H9 (cell line): ENCODE measurements around the gene NEGR1. TPM values are rescaled to one million over a fixed set of nuclear protein-coding genes. Genes with fewer than 3 reads are reported as not detected.
A peak's percentile ranks its signal among the peaks of the same experiment; 100 is the strongest.

Source experiments
- DNase-seq: peaks from one replicate; pipeline ENCODE4 v3.0.0-alpha.2; 2017
- H2AFZ ChIP-seq: one replicate; pipeline ENCODE4 v1.6.1; 2013; ENCODE audit warnings: mild to moderate bottlenecking, low read length, control low read depth, moderate library complexity
- H2AK5ac ChIP-seq: 2 replicates; pipeline ENCODE4 v1.6.1; 2013; ENCODE audit warnings: low read length, control low read depth, mixed read lengths; ENCODE audit not compliant: insufficient read length
- H2BK120ac ChIP-seq: one replicate; pipeline ENCODE4 v1.6.1; 2013; ENCODE audit warnings: low read depth, mild to moderate bottlenecking, low read length, control low read depth, inconsistent platforms; ENCODE audit not compliant: poor library complexity, severe bottlenecking
- H2BK12ac ChIP-seq: 2 replicates; pipeline ENCODE4 v1.6.1; 2013; ENCODE audit warnings: low read length, control low read depth, mixed read lengths, low read depth; ENCODE audit not compliant: insufficient read length
- H2BK15ac ChIP-seq: 2 replicates; pipeline ENCODE4 v1.6.1; 2013; ENCODE audit warnings: low read depth, low read length, control low read depth
- H2BK20ac ChIP-seq: one replicate; pipeline ENCODE4 v1.6.1; 2013; ENCODE audit warnings: low read depth, mild to moderate bottlenecking, low read length, control low read depth, inconsistent platforms; ENCODE audit not compliant: poor library complexity, severe bottlenecking
- H2BK5ac ChIP-seq: 2 replicates; pipeline ENCODE4 v1.6.1; 2013; ENCODE audit warnings: low read length, control low read depth, mixed read lengths; ENCODE audit not compliant: insufficient read length
- H3K14ac ChIP-seq: 2 replicates; pipeline ENCODE4 v1.6.1; 2013; ENCODE audit warnings: low read length, control low read depth; ENCODE audit not compliant: insufficient read depth
- H3K18ac ChIP-seq: 2 replicates; pipeline ENCODE4 v1.6.1; 2013; ENCODE audit warnings: low read depth, mild to moderate bottlenecking, mixed read lengths, low read length, control low read depth; ENCODE audit not compliant: insufficient read length
- H3K23ac ChIP-seq: 2 replicates; pipeline ENCODE4 v1.6.1; 2013; ENCODE audit warnings: low read length, control low read depth, mixed read lengths, low read depth; ENCODE audit not compliant: insufficient read length
- H3K23me2 ChIP-seq: 2 replicates; pipeline ENCODE4 v1.6.1; 2013; ENCODE audit warnings: low read depth, mild to moderate bottlenecking, mixed read lengths, low read length, control low read depth; ENCODE audit not compliant: insufficient read length, poor library complexity, severe bottlenecking
- H3K27ac ChIP-seq: 2 replicates; pipeline ENCODE4 v1.5.1; 2013; ENCODE audit warnings: low read length, control low read depth, mixed read lengths, low read depth; ENCODE audit not compliant: insufficient read length
- H3K27me3 ChIP-seq: 2 replicates; pipeline ENCODE4 v1.6.1; 2013; ENCODE audit warnings: low read length, control low read depth, inconsistent platforms; ENCODE audit not compliant: insufficient read depth
- H3K4ac ChIP-seq: 2 replicates; pipeline ENCODE4 v1.6.1; 2013; ENCODE audit warnings: low read depth, mild to moderate bottlenecking, control low read depth, inconsistent platforms, low read length, moderate library complexity
- H3K4me1 ChIP-seq: 2 replicates; pipeline ENCODE4 v1.6.1; 2013; ENCODE audit warnings: low read length, control low read depth, inconsistent platforms; ENCODE audit not compliant: insufficient read depth
- H3K4me2 ChIP-seq: 2 replicates; pipeline ENCODE4 v1.6.1; 2013; ENCODE audit warnings: low read length, control low read depth, mixed read lengths; ENCODE audit not compliant: insufficient read length, insufficient read depth
- H3K56ac ChIP-seq: 2 replicates; pipeline ENCODE4 v1.6.1; 2013; ENCODE audit warnings: low read depth, mild to moderate bottlenecking, mixed read lengths, low read length, control low read depth; ENCODE audit not compliant: insufficient read length
- H3K79me1 ChIP-seq: 2 replicates; pipeline ENCODE4 v1.6.1; 2013; ENCODE audit warnings: low read depth, mild to moderate bottlenecking, moderate library complexity, low read length, control low read depth, inconsistent platforms; ENCODE audit not compliant: insufficient read depth, poor library complexity, severe bottlenecking
- H3K79me2 ChIP-seq: 2 replicates; pipeline ENCODE4 v1.6.1; 2013; ENCODE audit warnings: low read length, control low read depth, inconsistent platforms; ENCODE audit not compliant: insufficient read depth
- H3K9ac ChIP-seq: 2 replicates; pipeline ENCODE4 v1.6.1; 2013; ENCODE audit warnings: low read length, control low read depth, mixed read lengths; ENCODE audit not compliant: insufficient read length; ENCODE audit errors: extremely low read depth
- H3K9me3 ChIP-seq: one replicate; pipeline ENCODE4 v1.6.1; 2013; ENCODE audit warnings: low read depth, low read length, inconsistent platforms; ENCODE audit not compliant: control insufficient read depth
- H3T11ph ChIP-seq: one replicate; pipeline ENCODE4 v1.6.1; 2013; ENCODE audit warnings: mild to moderate bottlenecking, low read length, control low read depth, inconsistent platforms
- H4K20me1 ChIP-seq: one replicate; pipeline ENCODE4 v1.6.1; 2013; ENCODE audit not compliant: control insufficient read depth, insufficient read length, insufficient read depth
- H4K5ac ChIP-seq: 2 replicates; pipeline ENCODE4 v1.6.1; 2013; ENCODE audit warnings: low read depth, mild to moderate bottlenecking, mixed read lengths, low read length, control low read depth; ENCODE audit not compliant: insufficient read length
- H4K8ac ChIP-seq: replicated peaks from 2 replicates; pipeline ENCODE4 v1.6.1; 2013; ENCODE audit warnings: low read length, control low read depth, mixed read lengths, low read depth; ENCODE audit not compliant: insufficient read length
- H4K91ac ChIP-seq: 2 replicates; pipeline ENCODE4 v1.6.1; 2013; ENCODE audit warnings: low read depth, mild to moderate bottlenecking, moderate library complexity, mixed read lengths, low read length, control low read depth; ENCODE audit not compliant: insufficient read length
- H3K27ac Mint-ChIP-seq, 3 experiments: 2 replicates in 2 of 3; 3 replicates in 1 of 3; pipeline ENCODE4 v1.8.0; 2020 to 2021; ENCODE audit warnings: mixed read lengths in 3 of 3, mild to moderate bottlenecking in 1 of 3, moderate library complexity in 1 of 3
- H3K27me3 Mint-ChIP-seq: 2 replicates; pipeline ENCODE4 v1.8.0; 2021; ENCODE audit warnings: low read depth, mild to moderate bottlenecking, moderate library complexity, mixed read lengths
- H3K36me3 Mint-ChIP-seq, 3 experiments: 2 replicates in 2 of 3; 3 replicates in 1 of 3; pipeline ENCODE4 v1.8.0; 2020 to 2021; ENCODE audit warnings: low read depth in 3 of 3, mixed read lengths in 3 of 3; ENCODE audit not compliant: insufficient read depth in 1 of 3
- H3K4me1 Mint-ChIP-seq, 2 experiments: 2 replicates each; pipeline ENCODE4 v1.8.0; 2020; ENCODE audit warnings: mixed read lengths in 2 of 2
- H3K4me3 Mint-ChIP-seq, 2 experiments: 2 replicates in 1 of 2; 3 replicates in 1 of 2; pipeline ENCODE4 v1.8.0; 2020 to 2021; ENCODE audit warnings: mild to moderate bottlenecking in 2 of 2, mixed read lengths in 2 of 2, moderate library complexity in 1 of 2
- H3K9me3 Mint-ChIP-seq, 2 experiments: 2 replicates in 1 of 2; 3 replicates in 1 of 2; pipeline ENCODE4 v1.8.0; 2020; ENCODE audit warnings: mild to moderate bottlenecking in 2 of 2, mixed read lengths in 2 of 2, moderate library complexity in 1 of 2
- WGBS: extraction: QIAGEN DNeasy Blood & Tissue Kit; methylation state at CpG from one replicate; pipeline ENCODE4 v1.1.7; 2013; ENCODE audit warnings: missing lambda C conversion rate, low lambda C conversion rate, mixed read lengths; ENCODE audit not compliant: insufficient read length; ENCODE audit errors: extremely low coverage; 5-methylcytosine and 5-hydroxymethylcytosine counted together
- total RNA-seq: library from RNA; stranded (reverse); gene quantifications from 2 replicates; pipeline ENCODE4 v1.2.1, GENCODE V29; 2021
- TF ChIP-seq, protein P1 (sequence below): fragments of 200-600 bp; sonication (generic); conservative IDR thresholded peaks from 3 replicates; pipeline ENCODE4 v1.8.0; 2021; ENCODE audit warnings: antibody characterized with exemption, mild to moderate bottlenecking

Gene NEGR1
- total RNA-seq, 1 experiment from 2014 or later, result 0.13 TPM

DNA sequence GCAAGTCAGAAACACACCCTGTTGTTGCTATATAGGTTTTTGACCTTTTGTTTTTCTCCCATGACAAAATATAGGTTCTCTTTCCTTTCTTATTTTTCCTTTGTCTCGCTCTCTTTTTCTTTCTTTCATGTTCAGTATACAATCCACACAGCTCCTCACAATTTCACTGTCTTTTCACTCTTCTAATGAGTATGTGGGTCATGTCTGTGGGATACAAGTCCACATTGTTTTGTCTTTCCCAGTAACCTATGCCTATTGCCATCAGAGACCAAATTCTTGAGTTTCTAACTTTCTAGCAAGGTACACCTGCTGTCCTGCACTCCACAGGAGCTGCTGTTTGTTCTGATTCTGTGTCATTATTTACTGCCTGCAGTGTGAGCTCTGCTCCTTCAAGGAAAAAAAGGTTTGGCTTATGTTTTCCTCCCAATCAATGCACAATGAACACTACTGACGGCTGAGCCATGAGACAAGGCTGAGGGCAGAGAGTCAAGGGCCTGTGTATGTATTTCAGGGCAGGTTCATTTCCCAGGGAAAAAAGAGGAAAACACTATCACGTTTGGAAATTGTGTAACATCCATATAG lies 453.8 kb downstream of the NEGR1 start:
- Mint-ChIP-seq H3K36me3 (no peaks in the 10 kb centered on the region), H3K4me1 (peaks cover 28 to 37% of the 10 kb centered on the region in 2 experiments), H3K27ac (peak overlapping the region in 1 of 3 experiments; percentile 25; a peak in 3 of 7 replicates), H3K9me3 (0 out of 5 replicates have a peak, but pooled peaks cover 0 to 2% of the 10 kb centered on the region in 2 experiments), H3K27me3 (no peaks in the 10 kb centered on the region), H3K4me3 (no peak overlapping the region)
- Histone ChIP-seq H4K91ac (no peak overlapping the region), H3K4ac (no peak overlapping the region), H3K79me1 (no peaks in the 10 kb centered on the region), H3K14ac (no peak overlapping the region), H3K56ac (no peak overlapping the region), H3K4me1 (no peaks in the 10 kb centered on the region), H3K23me2 (no peaks in the 10 kb centered on the region), H3K23ac (no peak overlapping the region), H3K27ac (no peak overlapping the region), H3K4me2 (no peak overlapping the region), H2AK5ac (no peak overlapping the region), H2BK20ac (no peak overlapping the region), H2AFZ (no peak overlapping the region), H4K5ac (no peak overlapping the region), H4K8ac (no peak overlapping the region), H2BK15ac (no peak overlapping the region), H3K27me3 (no peaks in the 10 kb centered on the region), H2BK12ac (no peak overlapping the region), H3K79me2 (no peaks in the 10 kb centered on the region), H3K9ac (no peak overlapping the region), H3K18ac (no peak overlapping the region), H3T11ph (no peak overlapping the region), H2BK120ac (no peak overlapping the region), H3K9me3 (no peaks in the 10 kb centered on the region), H4K20me1 (no peaks in the 10 kb centered on the region), H2BK5ac (no peak overlapping the region)
- no CpG with 5 or more reads among the region's 3 CpGs for WGBS
- DNase-seq, result no peak
- TF ChIP-seq, protein P1, sequence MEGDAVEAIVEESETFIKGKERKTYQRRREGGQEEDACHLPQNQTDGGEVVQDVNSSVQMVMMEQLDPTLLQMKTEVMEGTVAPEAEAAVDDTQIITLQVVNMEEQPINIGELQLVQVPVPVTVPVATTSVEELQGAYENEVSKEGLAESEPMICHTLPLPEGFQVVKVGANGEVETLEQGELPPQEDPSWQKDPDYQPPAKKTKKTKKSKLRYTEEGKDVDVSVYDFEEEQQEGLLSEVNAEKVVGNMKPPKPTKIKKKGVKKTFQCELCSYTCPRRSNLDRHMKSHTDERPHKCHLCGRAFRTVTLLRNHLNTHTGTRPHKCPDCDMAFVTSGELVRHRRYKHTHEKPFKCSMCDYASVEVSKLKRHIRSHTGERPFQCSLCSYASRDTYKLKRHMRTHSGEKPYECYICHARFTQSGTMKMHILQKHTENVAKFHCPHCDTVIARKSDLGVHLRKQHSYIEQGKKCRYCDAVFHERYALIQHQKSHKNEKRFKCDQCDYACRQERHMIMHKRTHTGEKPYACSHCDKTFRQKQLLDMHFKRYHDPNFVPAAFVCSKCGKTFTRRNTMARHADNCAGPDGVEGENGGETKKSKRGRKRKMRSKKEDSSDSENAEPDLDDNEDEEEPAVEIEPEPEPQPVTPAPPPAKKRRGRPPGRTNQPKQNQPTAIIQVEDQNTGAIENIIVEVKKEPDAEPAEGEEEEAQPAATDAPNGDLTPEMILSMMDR, result no peak
